HG02840 (cell line): Measurements from ENCODE around the gene HNRNPAB.
"Not testable (repeated sequence)": the region's sequence is repeated elsewhere in the genome, so short reads cannot be mapped to it uniquely, and the experiment has no call there.

ENCODE experiments used
- ATAC-seq: cut with Tn5 transposase; IDR thresholded peaks from one replicate; pipeline ENCODE4 v1.9.1; 2021; ENCODE audit warnings: mild to moderate bottlenecking, moderate library complexity, moderate number of reproducible peaks; ENCODE audit not compliant: unreplicated experiment, low FRiP score

The HNRNPAB gene

DNA sequence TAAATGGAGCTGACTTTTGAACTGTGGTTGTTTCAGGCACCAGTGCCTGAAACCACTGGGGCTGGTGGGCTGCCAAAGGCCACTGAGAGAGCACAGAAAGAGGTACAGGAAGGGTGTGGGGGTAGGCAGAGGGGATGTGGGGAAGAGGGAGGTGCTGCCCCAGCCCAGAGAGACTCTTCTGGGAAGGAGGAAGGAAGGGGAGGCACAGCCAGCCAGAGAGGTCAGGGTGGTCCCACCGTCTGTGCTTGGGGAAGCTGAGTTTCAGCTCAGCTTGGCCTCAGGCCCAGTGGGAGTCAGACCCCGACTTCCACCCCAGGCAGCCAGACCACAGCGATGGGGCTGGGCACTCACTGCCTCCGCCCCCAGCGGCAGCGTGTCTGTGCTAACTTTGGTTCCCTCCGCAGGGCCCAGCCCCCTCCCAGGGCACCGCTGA lies 36.9 kb downstream of the HNRNPAB start:
- no peak for ATAC-seq

DNA sequence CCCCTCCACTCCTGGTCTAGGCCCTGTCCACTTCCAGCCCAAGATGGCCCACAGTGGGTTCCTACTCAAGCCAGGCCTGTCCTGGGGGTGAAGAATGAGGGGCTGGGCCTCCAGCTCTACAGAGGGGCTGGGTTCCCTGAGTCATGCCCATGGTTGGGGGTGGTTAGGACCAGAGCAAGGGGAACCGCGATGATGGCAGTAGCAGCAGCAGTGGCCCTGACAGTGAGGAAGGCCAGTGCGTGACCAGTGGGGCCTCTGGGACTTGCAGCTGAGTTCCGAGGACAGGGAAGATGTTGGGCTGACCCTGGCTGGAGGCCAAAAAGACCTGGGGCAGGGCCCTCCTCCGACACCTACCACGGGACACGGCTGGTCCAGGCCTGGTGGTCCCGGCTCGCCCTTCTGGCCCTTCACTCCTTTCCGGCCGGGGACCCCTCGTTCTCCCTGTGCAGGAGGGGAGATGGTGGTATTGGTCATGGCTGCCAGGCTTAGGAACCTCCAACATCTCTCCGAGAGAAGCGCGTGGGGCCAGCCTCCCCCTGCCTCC lies 37.4 kb downstream of the HNRNPAB start:
- ATAC-seq: no peak

GRCh38 chr5:178242416-178242815 lies 38.1 kb downstream of the HNRNPAB start:
- no peak for ATAC-seq

GRCh38 chr5:178244576-178244975 lies 40.2 kb downstream of the HNRNPAB start:
- ATAC-seq: no peak

DNA sequence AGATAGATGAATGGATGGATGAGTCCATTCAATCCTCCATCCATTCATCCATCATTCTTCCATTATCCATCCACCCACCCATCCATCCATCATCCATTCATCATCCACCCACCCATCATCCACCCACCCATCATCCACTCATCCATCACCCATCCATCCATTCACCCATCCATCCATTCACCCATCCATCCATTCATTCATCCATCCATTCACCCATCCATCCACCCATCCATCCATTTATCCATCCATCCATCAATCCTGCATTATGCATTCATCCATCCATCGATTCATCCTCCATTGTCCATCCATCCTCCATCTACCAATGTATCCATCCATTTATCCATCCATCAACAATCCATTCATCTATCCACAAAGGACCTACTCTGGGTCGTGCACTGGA lies 41.1 kb downstream of the HNRNPAB start:
- ATAC-seq: no peak

DNA sequence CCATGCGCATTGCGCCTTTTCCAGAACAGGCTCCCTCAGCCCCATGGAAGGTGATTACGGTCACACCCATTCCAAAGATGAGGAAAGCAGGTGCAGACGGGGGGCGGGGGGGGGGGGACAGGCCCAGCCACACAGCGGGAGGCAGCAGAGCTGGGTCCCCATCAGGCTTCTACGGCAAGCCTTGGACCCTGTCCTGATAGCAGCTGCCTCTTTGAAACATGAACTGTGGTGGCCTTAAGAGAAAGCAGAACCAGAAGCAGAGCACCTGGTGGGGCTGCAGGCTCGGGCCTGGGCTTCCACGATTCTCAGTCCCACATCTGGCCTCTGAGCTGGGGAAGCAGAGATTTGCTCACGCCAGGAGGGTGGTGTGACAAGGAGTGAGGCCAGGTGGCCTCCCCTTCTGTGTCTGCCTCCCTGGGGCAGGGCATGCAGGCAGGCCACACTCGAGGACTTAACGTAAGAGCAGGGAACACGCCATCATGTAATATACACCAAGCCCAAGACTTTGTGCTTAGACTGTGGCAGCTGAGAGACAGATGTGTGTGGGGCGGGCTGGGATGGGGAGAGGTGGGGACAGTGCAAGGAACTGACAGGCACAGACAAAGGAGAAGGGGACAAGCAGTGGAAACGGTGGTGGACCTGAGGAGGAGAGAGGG lies 42.4 kb downstream of the HNRNPAB start:
- ATAC-seq: no peak

GRCh38 chr5:178247481-178248456 lies 43.4 kb downstream of the HNRNPAB start:
- ATAC-seq: no peak

DNA sequence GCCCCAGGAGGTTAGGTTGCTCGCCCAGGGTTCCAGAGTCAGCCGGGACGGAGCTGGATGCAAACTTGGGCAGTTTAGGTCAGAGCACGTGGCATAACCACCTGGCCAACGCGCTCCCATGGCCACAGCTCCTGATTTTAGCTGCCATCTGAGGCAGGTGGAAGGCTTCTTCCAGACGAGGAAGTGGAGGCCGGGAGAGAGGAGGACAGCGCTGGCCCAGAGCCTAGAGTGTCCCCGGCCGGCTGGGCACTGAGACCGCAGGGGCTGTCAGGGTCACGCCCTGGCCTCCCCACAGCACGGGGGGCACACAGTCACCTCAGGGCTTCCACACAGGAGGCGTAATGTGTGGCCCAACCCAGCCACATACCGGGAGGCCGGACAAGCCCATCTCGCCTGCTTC lies 44.4 kb downstream of the HNRNPAB start:
- ATAC-seq: no peak

GRCh38 chr5:178249191-178249989 lies 45.1 kb downstream of the HNRNPAB start:
- no peak for ATAC-seq

GRCh38 chr5:178250263-178250662 lies 45.9 kb downstream of the HNRNPAB start:
- no peak for ATAC-seq

DNA sequence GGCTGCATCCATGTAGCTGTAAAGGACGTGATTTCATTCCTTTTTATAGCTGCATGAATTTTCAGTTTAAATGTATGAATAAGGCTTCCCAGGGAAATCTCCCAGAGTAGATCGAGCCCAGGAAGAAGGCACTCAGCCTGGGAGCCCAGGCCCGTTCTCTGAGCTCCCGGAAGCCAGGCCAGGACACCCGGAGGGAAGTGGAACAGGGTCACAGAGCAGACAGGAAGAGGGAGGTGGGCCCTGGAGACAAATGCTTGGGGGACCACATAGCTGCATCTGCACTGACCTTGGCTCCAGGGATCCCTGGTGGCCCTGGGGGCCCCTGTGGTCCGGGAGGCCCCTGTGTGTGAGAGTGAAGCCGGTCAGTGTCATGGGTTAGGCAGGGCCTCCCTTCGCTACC lies 47.9 kb downstream of the HNRNPAB start:
- ATAC-seq: no peak

GRCh38 chr5:178253632-178254031 lies 49.3 kb downstream of the HNRNPAB start:
- not testable (repeated sequence) for ATAC-seq

GRCh38 chr5:178256746-178257145 lies 52.4 kb downstream of the HNRNPAB start:
- ATAC-seq: no peak

DNA sequence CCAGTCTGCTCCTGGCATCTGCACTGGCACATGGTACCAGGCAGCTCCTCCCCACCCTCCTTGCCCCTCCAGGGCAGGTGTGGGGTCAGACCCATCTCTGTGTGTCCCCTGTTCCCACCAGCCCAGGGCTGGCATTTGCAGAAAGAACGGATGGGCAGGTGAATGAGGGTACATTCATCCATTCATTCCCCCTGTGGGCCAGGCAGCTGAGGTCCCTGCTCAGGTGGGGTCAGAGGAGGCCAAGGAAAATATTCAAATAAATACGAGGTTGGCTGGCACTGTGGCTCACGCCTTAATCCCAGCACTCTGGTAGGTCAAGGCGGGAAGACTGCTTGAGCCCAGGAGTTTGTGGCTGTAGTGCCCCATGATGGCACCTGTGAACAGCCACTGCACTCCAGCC lies 53.3 kb downstream of the HNRNPAB start:
- ATAC-seq: no peak

GRCh38 chr5:178259623-178260536 lies 55.5 kb downstream of the HNRNPAB start:
- ATAC-seq: no peak
